ENCODE results near the gene REL.

GRCh38 chr2:60906395-60906794, 25.0 kb downstream of the REL start:
- no peak for TF ChIP-seq CTCF (IDR thresholded peaks at IDR 0.05 in 2 of 3, conservative IDR thresholded peaks at IDR 0.05 in 1 of 3; ENCODE audit: borderline replicate concordance in 1 of 3, insufficient read depth in 1 of 3, low read depth in 2 of 3, low read length in 2 of 3)
- no peak for TF ChIP-seq ZFX (IDR thresholded peaks at IDR 0.05)
- TF ChIP-seq JUND (IDR thresholded peaks at IDR 0.05), result no peak
